GM19467 (cell line): ENCODE measurements around the gene MRPL53.

ENCODE experiments used
- ATAC-seq: cut with Tn5 transposase; IDR thresholded peaks from one replicate; pipeline ENCODE4 v1.9.1; 2021; ENCODE audit warnings: mild to moderate bottlenecking, moderate library complexity; ENCODE audit not compliant: unreplicated experiment

MRPL53 gene

DNA sequence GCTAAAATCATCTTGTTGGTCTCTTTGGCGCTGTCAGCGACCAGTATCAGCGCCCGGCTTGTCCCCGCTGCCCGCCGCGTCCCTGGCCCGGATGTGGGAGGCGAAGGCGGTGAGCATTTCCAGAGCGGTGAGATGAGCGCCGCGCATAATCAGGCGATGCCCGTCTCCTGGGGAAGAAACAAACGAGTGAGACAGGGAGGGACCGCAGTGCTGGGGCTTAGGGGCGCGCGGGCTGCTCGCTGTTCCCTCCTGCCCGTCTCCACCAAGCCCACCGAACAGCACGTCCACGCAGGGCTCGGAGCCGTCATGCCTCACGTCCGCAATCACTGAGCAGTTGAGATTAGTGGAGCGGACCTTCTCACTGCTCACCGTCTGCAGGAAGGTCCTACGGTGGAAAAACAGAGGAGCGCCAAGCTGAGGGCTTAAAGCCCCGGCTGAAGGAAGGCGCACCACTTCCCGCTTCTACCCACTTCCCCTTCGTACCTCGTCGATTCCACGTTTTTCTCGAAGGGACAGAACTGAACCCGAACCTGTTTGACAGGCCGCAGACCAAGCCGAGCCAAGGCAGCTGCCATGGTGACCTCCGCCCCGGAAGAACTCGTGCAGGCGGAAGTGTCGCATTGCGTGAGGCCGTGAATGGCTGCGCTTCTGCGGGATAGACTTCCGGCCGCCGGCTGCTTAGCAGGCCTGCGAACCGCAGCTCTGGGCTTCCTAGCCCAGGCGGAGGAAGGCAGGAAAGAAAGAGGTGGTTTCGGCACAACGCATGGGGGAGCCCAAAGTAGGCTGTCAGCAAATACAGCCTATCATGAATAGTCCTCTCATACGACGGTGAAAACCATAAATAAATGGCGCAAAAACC lies at the start of gene MRPL53:
Gene MRPL53 (minus strand): TSS at position 595 of the 859 bp plus-strand sequence. CDS start 20 bp downstream, at position 575.
- ATAC-seq = peak; percentile 75

DNA sequence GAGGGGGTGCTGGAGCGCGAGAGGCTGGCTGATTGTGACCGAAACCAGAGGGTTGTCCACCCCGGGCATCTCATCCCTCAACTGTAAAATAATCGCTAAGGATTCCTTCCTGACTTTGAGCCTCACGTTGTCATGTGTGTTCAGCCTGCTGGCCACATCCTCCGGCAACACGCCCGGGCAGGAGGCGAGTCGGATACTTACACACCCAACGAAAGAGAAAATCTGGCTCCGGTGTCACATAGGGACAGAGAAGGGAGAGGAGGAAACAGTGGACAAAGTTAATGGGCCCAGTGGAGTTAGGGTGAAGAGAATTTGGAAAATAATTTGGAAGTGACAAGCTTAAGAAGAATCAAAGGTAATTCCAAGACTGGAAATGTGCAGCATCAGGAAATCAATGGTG lies 44.2 kb upstream of the MRPL53 start:
- ATAC-seq = no peak

DNA sequence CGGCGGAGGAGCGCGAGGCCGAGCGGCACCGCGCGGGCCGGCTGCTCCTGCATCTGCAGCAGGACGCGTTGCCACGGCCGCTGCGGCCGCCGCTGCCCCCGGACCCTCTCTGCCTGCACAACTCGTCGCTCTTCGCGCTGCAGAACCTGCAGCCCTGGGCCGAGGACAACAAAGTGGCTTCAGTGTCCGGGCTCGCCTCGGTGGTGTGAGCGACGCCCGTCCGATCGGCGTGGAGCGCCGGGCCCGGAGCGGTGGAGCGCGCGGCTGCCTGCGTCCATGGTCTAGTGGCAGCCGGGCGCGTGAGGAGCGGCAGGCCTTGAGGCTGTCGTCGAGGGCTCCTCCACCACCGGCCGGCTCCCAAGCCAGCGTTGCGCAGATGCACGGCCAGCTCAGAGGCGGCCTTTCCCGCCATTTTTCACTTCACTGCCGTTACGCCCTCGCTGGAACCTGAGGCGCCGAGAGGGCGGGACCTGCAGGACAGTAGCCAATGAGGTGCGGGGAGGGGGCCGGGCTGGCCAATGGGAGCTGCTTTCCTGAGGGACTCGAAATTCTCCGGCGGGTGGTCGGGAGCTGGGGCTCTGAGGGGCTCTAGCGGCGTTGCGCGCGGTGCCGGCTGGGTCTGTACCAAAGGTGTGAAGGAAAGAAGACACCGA lies 43.6 kb upstream of the MRPL53 start:
- peak; percentile 61 for ATAC-seq

DNA sequence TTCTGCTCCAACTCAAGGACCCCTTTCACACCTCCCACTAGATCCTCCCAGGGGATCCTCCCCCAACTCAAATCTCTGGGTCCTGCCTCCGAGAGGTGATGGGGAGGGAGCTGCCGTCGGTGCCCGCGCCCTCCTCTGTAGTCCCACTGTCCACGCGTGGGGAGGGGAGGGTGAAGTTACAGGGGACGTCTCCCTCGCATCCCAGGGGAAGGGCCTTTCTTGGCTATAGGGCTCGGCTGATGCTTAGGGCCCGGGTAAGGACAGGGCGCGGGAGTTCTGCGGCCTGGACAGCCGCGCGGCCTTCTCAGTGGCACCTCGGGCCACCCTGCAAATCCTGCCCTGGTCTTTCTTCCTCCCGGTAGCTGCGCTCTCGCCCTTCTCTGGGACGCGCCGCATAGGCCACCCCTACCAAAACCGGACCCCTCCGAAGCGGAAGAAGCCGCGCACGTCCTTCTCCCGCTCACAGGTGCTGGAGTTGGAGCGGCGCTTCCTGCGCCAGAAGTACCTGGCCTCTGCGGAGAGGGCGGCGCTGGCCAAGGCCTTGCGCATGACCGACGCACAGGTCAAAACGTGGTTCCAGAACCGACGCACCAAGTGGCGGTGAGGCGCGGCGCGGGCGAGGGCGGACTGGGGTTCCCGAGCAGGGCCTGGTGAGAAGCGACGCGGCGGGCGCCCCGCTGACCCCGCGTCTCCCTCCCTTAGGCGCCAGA lies 42.9 kb upstream of the MRPL53 start:
- no peak for ATAC-seq

DNA sequence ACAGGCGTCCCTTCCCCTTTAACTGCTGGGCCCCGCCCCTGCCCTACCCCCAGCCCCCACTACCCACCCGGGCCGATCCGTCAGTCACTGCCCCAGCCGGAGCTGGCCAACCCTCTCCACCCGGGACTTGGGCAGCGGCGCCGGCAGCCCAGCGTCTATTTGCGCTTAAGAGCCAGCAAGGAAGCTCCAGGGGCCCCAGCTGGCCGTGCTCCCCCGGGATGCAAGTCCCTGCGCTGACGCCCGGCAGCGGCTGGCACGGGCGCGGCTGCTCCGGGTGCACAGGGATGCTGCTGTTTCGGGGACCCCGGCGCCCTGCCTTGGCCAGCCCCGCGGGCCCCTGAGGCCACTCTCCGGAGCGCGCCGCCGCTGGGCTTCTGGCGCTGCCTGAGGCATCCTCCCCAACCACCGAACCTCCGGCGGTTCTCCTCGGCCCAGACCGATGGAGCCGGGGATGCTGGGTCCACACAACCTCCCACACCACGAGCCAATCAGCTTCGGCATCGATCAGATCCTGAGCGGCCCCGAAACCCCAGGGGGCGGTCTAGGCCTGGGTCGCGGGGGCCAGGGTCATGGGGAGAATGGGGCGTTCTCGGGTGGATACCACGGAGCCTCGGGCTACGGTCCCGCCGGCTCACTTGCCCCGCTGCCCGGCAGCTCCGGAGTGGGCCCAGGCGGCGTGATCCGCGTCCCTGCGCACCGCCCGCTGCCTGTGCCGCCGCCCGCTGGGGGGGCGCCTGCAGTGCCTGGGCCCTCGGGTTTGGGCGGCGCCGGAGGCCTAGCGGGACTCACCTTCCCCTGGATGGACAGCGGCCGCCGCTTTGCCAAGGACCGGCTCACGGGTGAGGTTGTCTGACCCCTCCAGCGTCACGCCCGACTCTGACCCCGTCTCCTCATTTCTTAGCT lies 42.1 kb upstream of the MRPL53 start, which contains the start of gene TLX2:
Gene TLX2 (plus strand): TSS at position 83 of the 903 bp plus-strand sequence. CDS start 357 bp downstream, at position 440.
- no peak for ATAC-seq

DNA sequence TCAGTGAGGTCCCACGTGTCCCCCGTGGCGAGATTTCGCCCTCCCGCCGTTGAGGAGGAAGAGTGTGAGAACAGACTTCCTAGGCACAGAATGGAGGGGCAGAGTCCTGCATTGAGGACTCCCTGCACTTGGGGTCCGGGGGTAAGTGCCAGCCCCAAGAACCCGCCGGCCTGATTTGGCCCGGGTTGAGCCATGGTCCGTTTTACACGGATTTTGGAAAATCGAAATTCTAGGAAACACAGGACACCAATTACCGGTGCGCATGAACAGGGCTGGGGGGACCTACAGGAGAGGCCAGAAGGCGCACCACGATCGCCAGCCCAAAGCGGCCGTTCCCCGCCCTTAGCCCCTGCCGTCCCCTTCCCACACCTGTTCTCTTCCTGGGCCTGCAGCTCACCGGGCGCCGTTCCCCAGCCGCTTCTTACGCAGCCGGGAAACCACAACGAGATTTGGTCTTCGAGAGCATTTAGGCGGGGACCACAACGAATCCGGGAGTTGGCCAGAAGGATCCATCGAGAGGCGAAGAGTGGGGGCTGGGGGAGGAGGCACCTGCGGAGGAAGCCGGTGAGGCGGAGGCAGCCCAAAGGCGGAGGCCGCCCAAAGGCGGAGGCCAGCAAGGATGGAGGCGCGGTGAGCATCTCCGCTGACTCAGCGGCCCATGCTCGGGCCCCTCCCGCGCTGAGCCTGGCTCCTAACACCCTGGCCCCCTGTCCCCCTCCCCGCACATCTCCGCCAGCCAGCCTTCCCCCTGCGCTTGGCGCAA lies 41.3 kb upstream of the MRPL53 start:
- no peak for ATAC-seq

DNA sequence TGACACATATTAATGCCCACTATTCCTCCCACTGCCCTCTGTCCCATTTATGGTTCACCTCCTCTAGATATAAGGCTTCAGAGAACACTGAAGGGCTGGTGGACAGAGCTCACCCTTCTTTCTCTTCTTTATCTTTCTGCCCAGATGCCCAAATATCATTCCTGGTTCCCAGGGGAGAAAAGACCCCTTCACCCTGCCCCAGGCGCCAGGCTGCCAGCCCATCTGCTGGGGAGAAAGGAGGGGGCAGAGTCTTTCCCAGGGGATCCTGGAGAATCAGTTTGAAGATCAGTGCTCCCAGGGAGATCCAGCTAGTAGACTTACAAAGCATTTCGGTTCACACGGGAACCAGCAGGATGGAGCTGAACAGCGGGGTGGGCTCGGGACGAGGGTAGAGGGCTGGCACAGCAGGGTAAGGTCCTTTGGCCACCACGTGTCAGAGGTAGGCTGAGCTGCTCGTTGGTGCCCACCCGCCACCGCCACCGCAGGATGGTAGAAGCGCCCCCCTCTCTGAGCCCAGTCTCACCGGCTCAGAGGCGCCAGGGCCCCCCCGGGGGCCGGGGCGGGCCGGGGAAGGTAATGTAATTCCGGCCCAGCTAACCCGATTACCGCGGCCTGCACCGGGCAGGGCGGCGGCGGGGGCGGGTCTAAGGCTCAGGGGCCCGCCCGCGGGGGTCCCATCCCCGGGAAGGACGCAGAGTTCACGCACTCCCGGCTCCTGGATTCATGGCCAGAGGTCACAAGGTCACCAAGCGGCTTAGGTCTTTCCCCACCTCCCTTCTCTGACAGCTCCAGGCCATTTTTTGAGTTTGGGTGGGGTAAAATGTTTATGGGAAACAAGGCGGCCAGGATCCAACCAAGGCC lies 40.5 kb upstream of the MRPL53 start:
- ATAC-seq = no peak

DNA sequence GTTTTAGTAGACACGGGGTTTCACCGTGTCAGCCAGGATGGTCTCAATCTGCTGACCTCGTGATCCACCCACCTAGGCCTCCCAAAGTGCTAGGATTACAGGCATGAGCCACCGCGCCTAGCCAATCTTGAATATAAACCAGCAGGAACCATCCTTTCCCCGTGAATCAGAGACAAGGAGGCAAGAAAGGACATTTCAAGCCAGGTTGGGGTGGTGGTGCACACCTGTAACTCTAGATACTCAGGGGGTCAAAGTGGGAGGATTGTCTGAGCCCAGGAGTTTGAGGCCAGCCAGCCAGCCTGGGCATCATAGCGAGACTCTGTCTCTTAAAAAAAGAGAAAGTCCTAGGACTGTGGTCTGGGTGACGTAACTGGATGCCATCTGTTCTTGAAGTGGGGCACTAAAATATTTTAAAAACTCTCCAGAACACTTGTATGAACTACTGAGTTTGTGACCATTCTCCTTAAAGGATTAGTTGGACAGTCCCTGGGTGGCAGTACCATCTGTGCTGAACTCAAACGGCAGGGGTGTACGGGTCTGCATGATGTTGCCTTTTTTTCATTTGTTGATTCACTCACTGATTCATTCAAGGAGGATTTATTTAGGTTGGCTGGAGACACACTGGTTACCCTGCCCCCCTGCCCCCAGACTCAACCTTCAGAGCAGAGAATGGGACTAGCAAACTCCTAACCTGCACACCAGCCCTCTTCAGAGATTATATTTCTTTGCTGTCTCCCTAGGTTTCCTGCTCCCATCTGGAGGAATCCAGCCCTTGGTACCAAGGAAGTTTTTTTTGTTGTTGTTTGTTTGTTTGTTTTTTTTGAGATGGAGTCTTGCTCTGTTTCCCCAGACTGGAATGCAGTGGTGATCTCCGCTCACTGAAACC lies 38.9 kb upstream of the MRPL53 start:
- no peak for ATAC-seq

DNA sequence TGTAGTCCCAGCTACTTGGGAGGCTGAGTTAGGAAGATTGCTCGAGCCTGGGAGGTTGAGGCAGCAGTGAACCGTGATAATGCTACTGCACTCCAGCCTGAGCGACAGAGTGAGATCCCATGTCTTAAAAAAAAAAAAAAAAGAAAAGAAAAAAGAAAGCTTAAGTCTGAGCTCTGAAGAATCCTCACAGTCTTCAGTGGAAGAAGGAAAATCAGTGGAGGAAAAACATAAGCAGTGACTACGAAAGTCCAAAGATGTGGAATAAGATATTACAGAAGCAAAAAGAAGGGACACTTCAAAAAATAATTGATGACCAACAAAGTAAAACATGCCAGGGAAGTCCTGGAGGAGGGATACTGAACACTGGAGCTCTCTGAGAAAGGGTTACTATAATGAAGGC lies 37.8 kb upstream of the MRPL53 start:
- no peak for ATAC-seq

DNA sequence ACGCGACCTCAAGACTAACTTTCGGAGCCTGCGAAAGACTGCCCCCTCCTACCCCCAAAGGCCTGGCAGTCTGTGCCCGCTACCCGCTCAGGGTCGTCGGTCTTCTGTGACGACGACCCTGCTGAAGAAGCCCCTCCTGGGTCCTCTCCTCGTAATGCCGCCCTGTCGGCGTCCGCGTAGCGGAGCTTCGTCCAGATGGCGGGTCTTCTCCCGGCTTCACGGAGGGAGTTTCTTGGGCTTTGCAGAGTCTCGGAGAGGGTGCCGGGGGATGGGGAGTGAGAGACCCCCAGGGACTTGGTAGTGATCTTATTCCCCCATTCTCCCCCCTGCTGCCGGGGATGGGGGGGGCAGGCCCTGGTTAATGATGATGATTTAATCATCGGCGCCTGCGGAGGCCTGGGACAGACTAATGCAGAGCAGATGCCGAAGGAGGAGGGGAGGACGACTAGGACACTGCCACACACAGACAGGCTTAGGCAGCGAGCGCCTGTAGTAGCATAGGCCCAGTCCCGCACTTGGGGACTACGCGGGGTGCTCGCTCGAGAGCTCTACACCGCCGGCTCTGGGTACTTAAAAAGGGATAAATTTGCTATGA lies 35.5 kb upstream of the MRPL53 start:
- peak; percentile 3 for ATAC-seq

DNA sequence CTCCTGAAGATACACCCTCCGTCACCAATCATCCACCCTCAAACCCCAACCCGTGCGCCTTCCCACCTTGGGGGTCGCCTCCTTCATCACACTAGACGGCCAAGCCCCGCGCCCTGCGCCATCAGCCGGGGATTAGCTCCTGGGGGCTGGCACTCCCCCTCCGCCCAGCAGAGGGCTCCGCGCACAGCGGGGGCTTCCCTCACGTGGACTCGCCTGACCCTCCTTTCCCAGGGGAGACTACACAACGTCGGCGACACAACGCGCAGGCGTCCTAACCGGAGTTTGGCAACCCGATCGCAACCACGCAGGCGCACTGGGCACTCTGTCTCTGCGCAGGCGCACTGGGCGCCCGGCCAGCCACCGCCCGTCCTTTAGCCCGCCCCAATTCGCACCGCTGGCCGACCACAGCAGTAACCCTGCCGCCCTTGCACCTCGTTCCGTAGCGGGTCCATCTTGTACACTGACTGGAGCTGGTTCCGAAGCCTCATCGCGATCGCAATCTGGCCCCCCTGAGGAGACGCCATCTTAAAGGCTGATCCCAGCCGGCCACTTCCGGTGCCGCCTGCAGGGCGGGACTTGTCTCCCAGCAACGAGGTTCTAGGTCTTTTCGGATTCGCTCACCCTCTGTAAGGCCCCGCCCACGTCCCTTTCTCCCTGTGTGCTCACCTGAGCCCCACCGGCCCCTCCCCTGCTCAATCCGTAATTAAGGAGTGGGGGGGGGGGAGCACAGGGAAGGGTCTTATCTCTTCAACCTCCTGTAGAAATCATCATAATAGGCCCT lies 34.9 kb upstream of the MRPL53 start, which contains the start of gene PCGF1:
Gene PCGF1 (minus strand): TSS at position 551 of the 781 bp plus-strand sequence. CDS start 27 bp downstream, at position 524.
- peak; percentile 85 for ATAC-seq

DNA sequence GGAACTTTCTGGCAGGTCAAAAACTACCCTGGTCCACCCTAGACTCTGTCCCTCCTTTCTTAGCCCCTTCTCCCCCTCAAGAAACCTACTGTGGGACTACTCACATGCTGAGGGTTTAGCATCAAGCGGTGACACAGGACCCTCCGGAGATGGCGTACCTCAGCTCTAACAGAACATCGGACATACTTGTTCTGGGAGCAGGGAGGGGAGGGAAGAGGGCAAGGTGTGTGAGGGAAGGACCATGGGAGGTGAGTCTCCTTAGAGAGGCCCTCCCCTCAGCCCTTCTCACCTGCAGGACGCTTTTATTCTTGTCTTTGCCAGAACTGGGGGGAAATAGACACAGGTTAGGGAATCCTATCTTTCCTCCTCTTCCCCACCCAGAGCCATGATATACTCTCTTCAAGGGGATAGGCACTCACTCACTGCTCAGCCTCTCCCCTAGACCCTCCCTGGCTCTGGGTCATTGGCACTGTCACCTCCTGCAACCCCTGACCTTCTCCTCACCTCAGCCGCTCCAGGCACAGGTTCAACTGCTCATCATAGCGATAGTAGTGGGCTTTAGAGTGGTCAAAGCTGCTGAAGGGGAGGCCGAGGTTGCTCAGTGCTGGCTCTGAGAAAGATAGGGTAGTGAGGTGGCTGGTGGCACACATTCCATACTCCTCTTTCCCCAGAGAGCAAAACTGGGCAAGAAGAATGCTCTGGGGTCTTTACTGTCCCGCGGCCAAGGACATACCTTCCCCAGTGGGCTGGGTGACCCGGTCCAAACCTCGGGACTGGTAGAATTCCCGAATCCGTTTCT lies 33.2 kb upstream of the MRPL53 start:
- no peak for ATAC-seq

DNA sequence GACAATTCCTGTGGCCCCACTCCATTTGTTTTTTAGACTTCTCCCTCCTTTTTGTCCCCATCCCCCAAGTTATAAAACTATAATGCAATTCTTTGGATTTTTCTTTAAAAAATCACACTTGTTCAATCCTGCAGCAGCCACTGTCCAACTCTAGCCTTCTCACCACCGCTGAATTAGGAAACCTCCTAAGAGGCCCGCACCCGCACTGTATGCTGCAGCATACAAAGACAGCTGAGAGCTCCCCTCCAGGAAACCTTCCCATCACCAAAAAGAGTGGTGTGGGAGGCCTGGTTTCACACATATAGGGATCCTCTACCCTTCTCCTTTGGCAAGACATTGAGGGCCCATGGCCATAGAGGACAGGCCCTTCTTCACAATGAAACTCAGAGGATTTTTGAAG lies 32.1 kb upstream of the MRPL53 start:
- ATAC-seq = no peak

DNA sequence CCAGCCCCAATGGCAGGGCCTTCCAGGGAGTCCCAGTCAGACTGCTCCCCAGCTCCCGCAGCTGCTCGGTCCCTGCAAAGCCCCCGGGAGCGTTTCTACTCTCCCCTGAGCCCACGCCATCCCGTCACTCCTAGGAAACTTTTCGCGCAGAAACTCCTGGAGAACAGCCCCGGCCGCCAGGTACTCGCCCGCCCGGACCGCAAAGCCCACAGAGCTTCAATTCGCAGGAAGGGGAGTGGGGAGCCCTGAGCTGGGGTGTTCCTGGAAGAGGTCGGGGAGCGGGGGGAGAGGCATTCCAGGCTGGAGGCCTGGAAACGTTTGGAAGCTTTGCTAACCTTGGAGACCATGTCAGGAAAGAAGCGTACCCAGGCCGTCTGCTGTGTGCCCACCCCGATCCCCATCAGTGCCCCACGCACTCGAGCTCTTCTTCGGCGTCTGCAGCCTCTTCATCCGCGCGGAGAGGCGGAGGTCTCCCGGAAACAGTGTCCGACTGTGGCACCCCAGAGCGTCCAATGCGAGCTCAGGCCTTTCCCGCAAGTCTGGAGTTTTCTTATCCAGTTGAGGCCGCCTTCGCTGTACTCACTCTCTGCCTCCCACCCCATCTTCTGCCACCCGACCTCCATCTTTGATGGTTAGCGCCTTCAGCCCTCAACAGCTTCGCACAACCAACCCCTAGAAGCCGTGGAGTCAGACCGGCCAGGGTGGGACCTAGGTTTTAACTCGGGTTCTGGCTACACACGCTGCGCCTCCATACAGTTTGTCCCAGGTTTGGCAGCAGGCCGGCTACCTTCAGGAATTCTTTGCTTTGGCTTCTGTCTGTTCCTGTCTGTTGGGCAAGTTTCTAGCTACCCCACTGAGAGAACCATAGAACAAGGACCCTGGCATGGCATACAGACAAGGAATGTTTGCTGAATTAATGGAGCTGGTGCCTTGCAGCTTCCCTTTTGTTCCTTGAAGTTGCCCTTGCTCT lies 31.3 kb upstream of the MRPL53 start:
- ATAC-seq = no peak
